HCT116 (cell line): ENCODE results near the gene AGAP1. TPM values are rescaled to one million over a fixed set of nuclear protein-coding genes. Genes with fewer than 3 reads are reported as not detected.

Experiments
- ATAC-seq: fragments of 200-7000 bp; cut with Tn5 transposase; 2 replicates; pipeline ENCODE4 v1.9.1; 2020; ENCODE audit warnings: mild to moderate bottlenecking, moderate library complexity
- BruUV-seq: library from RNA; stranded (reverse); fragments of 400-500 nt; replicated peaks from 2 replicates; lab custom pipeline; 2021; lab: Mats Ljungman, UMichigan
- CTCF ChIA-PET: fragments of 300-600 bp; sonication (Branson Sonifier 250); formaldehyde crosslinking; loops from one replicate; lab custom pipeline; 2021; ENCODE audit warnings: antibody characterized with exemption; lab: Charles Lee
- POLR2A ChIA-PET: fragments of 300-600, 350-600 bp; sonication (Branson Sonifier 250); formaldehyde crosslinking; loops from one replicate; lab custom pipeline; 2021; ENCODE audit warnings: antibody characterized with exemption; lab: Charles Lee
- RAD21 ChIA-PET, 2 experiments: fragments of 300-600 bp; sonication (Branson Sonifier 250); formaldehyde crosslinking; loops; one replicate each; lab custom pipeline; 2023; ENCODE audit warnings: low total read pairs in 2 of 2; ENCODE audit not compliant: uncharacterized antibody in 2 of 2, unreplicated experiment in 2 of 2, low non-redundant PET in 1 of 2; lab: Charles Lee
- DNase-seq: peaks from one replicate; pipeline ENCODE4 v3.0.0-alpha.2; 2010; ENCODE audit warnings: low read depth, low spot score
- H2AFZ ChIP-seq: fragments of 200-600 bp; shearing (Covaris generic), sonication (generic); 2 replicates; pipeline ENCODE4 v1.6.1; 2017; ENCODE audit warnings: low read depth, mixed run types, mixed read lengths, antibody characterized with exemption, low read length; ENCODE audit not compliant: poor library complexity, severe bottlenecking
- H3K27ac ChIP-seq: 2 replicates; pipeline ENCODE4 v1.5.1; 2012; ENCODE audit warnings: low read depth, low read length
- H3K27me3 ChIP-seq: fragments of 200-600 bp; sonication (generic); 2 replicates; pipeline ENCODE4 v1.6.1; 2016; ENCODE audit warnings: mixed run types, low read length, mixed read lengths; ENCODE audit not compliant: insufficient read depth
- H3K36me3 ChIP-seq, 2 experiments: fragments of 200-500 bp in 1 of 2; fragments of 200-600 bp in 1 of 2; sonication (Bioruptor generic) in 1 of 2; sonication (generic) in 1 of 2; 2 replicates each; pipeline versions ENCODE4 v1.5.1 to v1.6.1; 2014 to 2016; ENCODE audit warnings: low read length in 2 of 2, inconsistent platforms in 1 of 2, mixed read lengths in 1 of 2, mixed run types in 1 of 2; ENCODE audit not compliant: insufficient read depth in 2 of 2, control insufficient read depth in 1 of 2
- H3K4me1 ChIP-seq, 2 experiments: fragments of 200-600 bp in 1 of 2; sonication (generic) in 1 of 2; 2 replicates each; pipeline versions ENCODE4 v1.5.1 to v1.6.1; 2012 to 2017; ENCODE audit warnings: low read length in 2 of 2, inconsistent platforms in 1 of 2, mild to moderate bottlenecking in 1 of 2, mixed read lengths in 1 of 2, mixed run types in 1 of 2, moderate library complexity in 1 of 2; ENCODE audit not compliant: insufficient read depth in 2 of 2, control insufficient read depth in 1 of 2
- H3K4me2 ChIP-seq: fragments of 200-600 bp; sonication (generic); 2 replicates; pipeline ENCODE4 v1.6.1; 2017; ENCODE audit warnings: mixed run types, low read length, mixed read lengths
- H3K4me3 ChIP-seq, 2 experiments: fragments of 200-600 bp in 1 of 2; sonication (generic) in 1 of 2; replicated peaks in 1 of 2; 2 replicates each; pipeline ENCODE4 v1.5.1; 2011 to 2016; ENCODE audit warnings: low read length in 2 of 2, control low read depth in 1 of 2, low read depth in 1 of 2, mild to moderate bottlenecking in 1 of 2, mixed read lengths in 1 of 2, mixed run types in 1 of 2
- H3K79me2 ChIP-seq: fragments of 200-600 bp; sonication (generic); 2 replicates; pipeline ENCODE4 v1.6.1; 2017; ENCODE audit warnings: mild to moderate bottlenecking, mixed run types, low read length, moderate library complexity, mixed read lengths; ENCODE audit not compliant: insufficient read depth
- H3K9ac ChIP-seq: fragments of 200-600 bp; sonication (generic); 2 replicates; pipeline ENCODE4 v1.6.1; 2016; ENCODE audit warnings: low read length, mixed read lengths
- H3K9me2 ChIP-seq: fragments of 200-600 bp; sonication (generic), shearing (Covaris generic); 2 replicates; pipeline ENCODE4 v1.6.1; 2017; ENCODE audit warnings: mixed run types, mild to moderate bottlenecking, moderate library complexity; ENCODE audit not compliant: insufficient read depth
- H3K9me3 ChIP-seq, 2 experiments: fragments of 200-500 bp in 1 of 2; fragments of 200-600 bp in 1 of 2; sonication (Bioruptor generic) in 1 of 2; sonication (generic) in 1 of 2; 2 replicates each; pipeline ENCODE4 v1.6.1; 2014 to 2017; ENCODE audit warnings: low read length in 2 of 2, mixed read lengths in 2 of 2, inconsistent platforms in 1 of 2, low read depth in 1 of 2, mild to moderate bottlenecking in 1 of 2, mixed run types in 1 of 2, moderate library complexity in 1 of 2; ENCODE audit not compliant: control insufficient read depth in 1 of 2, insufficient read depth in 1 of 2
- H4K20me1 ChIP-seq: fragments of 200-600 bp; sonication (generic), shearing (Covaris generic); 2 replicates; pipeline ENCODE4 v1.6.1; 2017; ENCODE audit warnings: mixed run types, mild to moderate bottlenecking, moderate library complexity; ENCODE audit not compliant: insufficient read depth
- EGR1 ChIP-seq: IDR thresholded peaks from 2 replicates; pipeline ENCODE4 v1.6.1; 2012; ENCODE audit warnings: low read depth
- ELF1 ChIP-seq: IDR thresholded peaks from 2 replicates; pipeline ENCODE4 v1.6.1; 2012; ENCODE audit warnings: low read depth, borderline replicate concordance
- EZH2 ChIP-seq: fragments of 200-600 bp; sonication (generic); IDR thresholded peaks from 2 replicates; pipeline ENCODE4 v1.6.1; 2017; ENCODE audit warnings: antibody characterized with exemption, mixed run types
- EZH2phosphoT487 ChIP-seq: fragments of 200-600 bp; IDR thresholded peaks from 2 replicates; pipeline ENCODE4 v1.6.1; 2018; ENCODE audit warnings: antibody characterized with exemption, borderline replicate concordance
- FOSL1 ChIP-seq: IDR thresholded peaks from 2 replicates; pipeline ENCODE4 v1.6.1; 2012; ENCODE audit warnings: low read depth
- POLR2A ChIP-seq: IDR thresholded peaks from 2 replicates; pipeline ENCODE4 v1.7.0; 2011; ENCODE audit warnings: borderline replicate concordance; ENCODE audit not compliant: insufficient read depth, insufficient read length; ENCODE audit errors: extremely low read depth
- POLR2AphosphoS5 ChIP-seq: IDR thresholded peaks from 2 replicates; pipeline ENCODE4 v1.6.1; 2011; ENCODE audit warnings: mild to moderate bottlenecking, low read depth, low read length, moderate library complexity
- RAD21 ChIP-seq: IDR thresholded peaks from 2 replicates; pipeline ENCODE4 v1.6.1; 2012; ENCODE audit warnings: low read depth, mild to moderate bottlenecking
- SRF ChIP-seq: IDR thresholded peaks from 2 replicates; pipeline ENCODE4 v1.6.1; 2012; ENCODE audit warnings: low read depth
- TCF7L2 ChIP-seq: IDR thresholded peaks from 2 replicates; pipeline ENCODE4 v1.7.0; 2011; ENCODE audit warnings: borderline replicate concordance, inconsistent platforms; ENCODE audit not compliant: insufficient read depth, insufficient read length; ENCODE audit errors: extremely low read depth
- ZFX ChIP-seq: fragments of 450-650 bp; IDR thresholded peaks from 2 replicates; pipeline ENCODE4 v1.6.1; 2017
- ZNF274 ChIP-seq: fragments of 200-500 bp; sonication (Bioruptor generic); IDR thresholded peaks from 2 replicates; pipeline ENCODE4 v1.6.1; 2014; ENCODE audit warnings: mild to moderate bottlenecking, low read depth, low read length, inconsistent platforms
- intact Hi-C: fragments of 100-400 bp; cut with micrococcal nuclease; formaldehyde crosslinking; loops from 2 replicates; pipeline ENCODE4 v1.10.0; 2022
- total RNA-seq: library from RNA; stranded (reverse); gene quantifications from one replicate; pipeline ENCODE4 v1.2.1, GENCODE V29; 2021; ENCODE audit not compliant: unreplicated experiment
- TF ChIP-seq, protein P1 (sequence below): IDR thresholded peaks from 2 replicates; pipeline ENCODE4 v1.6.1; 2012
- TF ChIP-seq, protein P2 (sequence below): IDR thresholded peaks from 2 replicates; pipeline ENCODE4 v1.6.1; 2012; ENCODE audit warnings: low read depth

The AGAP1 gene
- total RNA-seq, 1 experiment from 2014 or later, result 43.8 TPM

DNA sequence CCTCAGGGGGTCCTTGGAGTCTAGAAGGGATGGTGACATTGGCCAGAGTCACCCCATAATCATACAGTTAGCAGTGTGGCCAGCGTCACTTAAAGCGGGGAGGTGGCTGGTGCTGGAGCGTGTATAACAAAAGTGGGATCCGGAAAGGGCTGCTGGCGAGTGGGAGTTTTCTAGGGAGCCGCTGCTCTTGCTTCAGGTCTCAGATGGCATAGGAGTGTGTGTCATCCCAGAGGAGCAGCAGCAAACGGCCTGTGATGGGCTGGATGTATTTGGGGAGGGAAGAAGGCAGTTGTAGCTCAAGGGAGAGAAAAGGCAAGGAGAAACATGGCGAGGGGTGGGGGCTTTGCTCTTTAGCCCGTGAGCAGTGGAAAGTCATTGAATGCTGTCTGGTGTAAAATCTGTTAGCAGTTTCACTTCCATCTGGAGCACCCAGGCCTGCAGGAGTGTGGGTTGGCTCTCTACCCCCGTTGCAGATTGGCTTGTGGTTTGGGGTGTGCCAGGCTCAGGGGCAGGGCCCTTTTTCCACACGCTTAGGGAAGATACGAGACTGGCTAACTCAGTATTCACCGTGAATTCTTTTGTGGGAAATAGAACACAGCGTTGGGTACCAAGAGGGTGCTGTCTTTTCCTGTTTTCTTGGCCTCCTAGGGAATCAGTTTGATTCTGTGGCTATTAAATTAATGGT, 120.5 kb downstream of the AGAP1 start:
- no peak overlapping the region for H3K4me3 ChIP-seq
- H3K27ac ChIP-seq, result no peak overlapping the region
- no peak for TF ChIP-seq ZNF274
- H3K4me2 ChIP-seq, result no peak overlapping the region
- DNase-seq, result no peak
- H3K9me3 ChIP-seq, result no peaks in the 10 kb centered on the region
- ATAC-seq, result no peak
- CTCF ChIA-PET, result no interaction called here
- no peaks in the 10 kb centered on the region for H3K36me3 ChIP-seq
- RAD21 ChIA-PET, result no interaction called here
- peaks cover 83% of the 10 kb centered on the region for H3K79me2 ChIP-seq
- intact Hi-C loops, result no loop called here
- H3K4me1 ChIP-seq, result no peaks in the 10 kb centered on the region; a peak in 1 of 4 replicates
- H3K27me3 ChIP-seq, result no peaks in the 10 kb centered on the region
- H4K20me1 ChIP-seq, result no peaks in the 10 kb centered on the region; the same call in 1 of the 2 replicates
- no TSS peak for BruUV-seq
- H3K9me2 ChIP-seq, result no peaks in the 10 kb centered on the region
- POLR2A ChIA-PET, result no interaction called here
- H2AFZ ChIP-seq, result no peak overlapping the region
- no peak overlapping the region for H3K9ac ChIP-seq

DNA sequence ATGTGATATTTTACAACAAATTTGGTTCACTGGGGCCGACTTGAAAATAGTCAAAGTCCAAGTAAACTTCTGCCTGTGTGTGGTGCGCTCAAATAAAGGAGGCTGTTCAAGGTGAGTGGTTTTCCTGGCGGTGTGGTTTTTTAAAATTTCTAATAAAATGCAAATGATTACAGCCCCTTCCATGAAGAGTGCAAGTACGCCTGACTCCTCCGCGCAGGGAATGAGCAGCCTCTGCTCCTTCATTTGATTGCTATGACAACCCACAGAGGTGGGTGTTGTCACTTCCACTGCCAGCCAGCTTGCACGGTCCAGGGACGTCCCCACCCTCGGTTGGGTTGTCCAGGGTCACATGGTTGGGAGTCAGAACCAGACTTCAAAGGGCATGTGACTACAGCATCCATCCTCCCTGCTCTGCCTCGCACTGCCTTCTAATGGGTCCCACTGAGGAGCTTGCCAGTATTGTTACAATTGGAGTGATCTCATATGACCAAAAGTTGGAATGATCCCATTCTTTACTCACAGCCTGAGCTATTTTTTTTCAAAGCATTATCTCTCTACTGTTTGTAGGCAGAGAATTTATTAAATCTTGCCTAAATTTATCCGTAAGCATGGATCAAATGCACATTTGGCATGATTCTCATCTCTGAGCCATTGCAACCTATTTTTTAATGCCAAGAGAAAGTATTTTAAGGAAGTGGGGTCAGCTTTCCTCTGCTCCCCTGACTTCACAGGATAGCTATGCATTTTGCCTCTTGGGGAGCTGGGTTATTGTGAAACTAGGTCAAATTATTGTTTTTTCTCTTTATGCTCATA, 121.3 kb downstream of the AGAP1 start:
- no peaks in the 10 kb centered on the region for H3K9me2 ChIP-seq
- no peak overlapping the region for H3K4me2 ChIP-seq
- H3K27ac ChIP-seq, result no peak overlapping the region
- ATAC-seq (no peak; the same call in 1 of the 2 replicates), DNase-seq (no peak)
- no peak overlapping the region for H3K9ac ChIP-seq
- H3K4me3 ChIP-seq, result no peak overlapping the region
- no peaks in the 10 kb centered on the region; a peak in 1 of 4 replicates for H3K4me1 ChIP-seq
- no peaks in the 10 kb centered on the region; the same call in 1 of the 2 replicates for H4K20me1 ChIP-seq
- H3K36me3 ChIP-seq, result no peaks in the 10 kb centered on the region
- no peaks in the 10 kb centered on the region for H3K27me3 ChIP-seq
- no peak overlapping the region for H2AFZ ChIP-seq
- ChIA-PET CTCF (no interaction called here), RAD21 (no interaction called here), POLR2A (no interaction called here)
- peaks cover 76% of the 10 kb centered on the region for H3K79me2 ChIP-seq
- intact Hi-C loops, result no loop called here
- H3K9me3 ChIP-seq, result no peaks in the 10 kb centered on the region
- no TSS peak for BruUV-seq
- TF ChIP-seq POLR2A (no peak), EZH2 (no peak), FOSL1 (no peak), ELF1 (no peak), RAD21 (no peak), EGR1 (no peak), SRF (no peak), POLR2AphosphoS5 (no peak), ZFX (no peak), TCF7L2 (no peak), EZH2phosphoT487 (no peak)
- TF ChIP-seq, protein P1, sequence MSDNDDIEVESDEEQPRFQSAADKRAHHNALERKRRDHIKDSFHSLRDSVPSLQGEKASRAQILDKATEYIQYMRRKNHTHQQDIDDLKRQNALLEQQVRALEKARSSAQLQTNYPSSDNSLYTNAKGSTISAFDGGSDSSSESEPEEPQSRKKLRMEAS, result no peak
- TF ChIP-seq, protein P2, sequence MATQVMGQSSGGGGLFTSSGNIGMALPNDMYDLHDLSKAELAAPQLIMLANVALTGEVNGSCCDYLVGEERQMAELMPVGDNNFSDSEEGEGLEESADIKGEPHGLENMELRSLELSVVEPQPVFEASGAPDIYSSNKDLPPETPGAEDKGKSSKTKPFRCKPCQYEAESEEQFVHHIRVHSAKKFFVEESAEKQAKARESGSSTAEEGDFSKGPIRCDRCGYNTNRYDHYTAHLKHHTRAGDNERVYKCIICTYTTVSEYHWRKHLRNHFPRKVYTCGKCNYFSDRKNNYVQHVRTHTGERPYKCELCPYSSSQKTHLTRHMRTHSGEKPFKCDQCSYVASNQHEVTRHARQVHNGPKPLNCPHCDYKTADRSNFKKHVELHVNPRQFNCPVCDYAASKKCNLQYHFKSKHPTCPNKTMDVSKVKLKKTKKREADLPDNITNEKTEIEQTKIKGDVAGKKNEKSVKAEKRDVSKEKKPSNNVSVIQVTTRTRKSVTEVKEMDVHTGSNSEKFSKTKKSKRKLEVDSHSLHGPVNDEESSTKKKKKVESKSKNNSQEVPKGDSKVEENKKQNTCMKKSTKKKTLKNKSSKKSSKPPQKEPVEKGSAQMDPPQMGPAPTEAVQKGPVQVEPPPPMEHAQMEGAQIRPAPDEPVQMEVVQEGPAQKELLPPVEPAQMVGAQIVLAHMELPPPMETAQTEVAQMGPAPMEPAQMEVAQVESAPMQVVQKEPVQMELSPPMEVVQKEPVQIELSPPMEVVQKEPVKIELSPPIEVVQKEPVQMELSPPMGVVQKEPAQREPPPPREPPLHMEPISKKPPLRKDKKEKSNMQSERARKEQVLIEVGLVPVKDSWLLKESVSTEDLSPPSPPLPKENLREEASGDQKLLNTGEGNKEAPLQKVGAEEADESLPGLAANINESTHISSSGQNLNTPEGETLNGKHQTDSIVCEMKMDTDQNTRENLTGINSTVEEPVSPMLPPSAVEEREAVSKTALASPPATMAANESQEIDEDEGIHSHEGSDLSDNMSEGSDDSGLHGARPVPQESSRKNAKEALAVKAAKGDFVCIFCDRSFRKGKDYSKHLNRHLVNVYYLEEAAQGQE, result no peak
